Cerebellar nuclear complex (tissue), 1 donor: Measurements from ENCODE around the gene ETFB.

Experiments used
- DNase-seq, 2 experiments: peaks; one replicate each; lab custom pipeline; 2025; lab: John Stamatoyannopoulos, UW

Gene ETFB

DNA sequence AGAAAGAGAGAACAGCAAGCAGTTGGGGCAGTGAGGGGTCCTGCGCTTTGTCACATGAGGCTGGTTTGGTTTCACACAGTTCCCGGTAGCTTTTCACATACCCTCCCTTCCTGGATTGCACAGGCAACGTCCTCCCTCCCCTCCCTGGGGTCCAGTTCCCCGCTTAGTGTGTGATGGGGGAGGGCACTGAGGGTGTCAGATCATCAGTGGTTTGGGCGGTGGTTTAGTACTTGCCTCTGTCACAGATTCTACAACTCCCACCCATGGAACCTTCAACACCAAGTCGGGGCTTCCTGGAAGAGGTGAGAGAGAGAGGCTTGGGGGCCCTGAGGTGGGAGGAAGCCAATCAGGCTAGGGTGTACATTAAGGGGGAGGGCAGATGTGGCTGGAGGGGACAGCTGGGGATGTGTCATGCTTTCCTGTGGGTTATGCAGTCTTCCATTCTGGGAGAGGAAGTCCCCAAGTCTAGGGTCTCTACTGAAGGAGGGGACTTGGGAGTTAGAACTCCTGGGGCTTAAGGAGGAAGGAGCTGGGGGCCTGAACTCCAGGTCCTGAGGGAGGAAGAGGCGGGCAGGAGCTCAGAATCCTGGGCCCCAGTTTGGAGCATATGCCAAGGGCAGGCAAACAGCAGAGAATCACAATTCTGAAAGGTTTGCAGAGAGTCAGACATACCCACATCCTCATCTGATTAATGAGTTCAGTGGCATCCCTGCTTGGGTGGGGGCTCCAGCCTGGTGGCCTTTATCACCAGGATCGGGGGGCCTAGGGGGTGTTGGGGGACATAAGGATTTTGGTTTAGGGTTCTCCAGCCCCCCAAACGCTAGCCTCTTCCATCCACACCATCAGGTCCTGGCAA is 6.7 kb upstream of the ETFB start, which contains the start of gene NKG7:
NKG7 (minus strand) TSS at position 6 of the 856 bp plus-strand sequence. CDS start 119 bp downstream, outside the sequence.
- DNase-seq: no peak

DNA sequence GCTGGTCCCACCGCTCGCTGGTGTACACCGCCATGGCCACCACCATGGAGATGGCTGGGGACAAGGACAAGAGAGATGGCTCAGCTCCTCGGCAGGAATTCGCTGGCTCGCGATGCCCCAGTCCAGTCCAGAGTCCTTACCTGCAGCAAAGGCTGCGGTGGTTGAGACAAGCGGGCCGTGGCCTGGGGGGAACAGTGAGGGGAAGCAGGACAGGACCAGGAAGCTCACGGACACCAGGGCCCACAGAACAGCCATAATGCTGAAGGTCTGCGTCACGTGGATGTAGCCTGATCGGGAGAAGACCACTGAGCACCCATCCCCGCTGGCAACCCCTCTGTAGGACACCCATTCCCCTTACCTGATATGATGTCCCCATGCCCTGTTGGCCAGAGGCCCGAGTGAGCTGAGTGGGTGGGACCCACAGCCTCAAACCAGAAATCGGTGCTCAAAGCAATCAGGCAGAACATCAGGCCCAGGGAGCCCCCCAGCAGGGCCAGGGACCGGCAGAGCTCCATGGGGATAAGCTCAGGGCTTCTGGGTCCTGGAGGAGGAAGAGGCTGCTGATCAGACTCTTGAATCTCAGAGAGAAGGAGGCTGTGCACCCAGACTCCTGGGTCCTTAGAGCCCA is 5.9 kb upstream of the ETFB start:
- no peak for DNase-seq

DNA sequence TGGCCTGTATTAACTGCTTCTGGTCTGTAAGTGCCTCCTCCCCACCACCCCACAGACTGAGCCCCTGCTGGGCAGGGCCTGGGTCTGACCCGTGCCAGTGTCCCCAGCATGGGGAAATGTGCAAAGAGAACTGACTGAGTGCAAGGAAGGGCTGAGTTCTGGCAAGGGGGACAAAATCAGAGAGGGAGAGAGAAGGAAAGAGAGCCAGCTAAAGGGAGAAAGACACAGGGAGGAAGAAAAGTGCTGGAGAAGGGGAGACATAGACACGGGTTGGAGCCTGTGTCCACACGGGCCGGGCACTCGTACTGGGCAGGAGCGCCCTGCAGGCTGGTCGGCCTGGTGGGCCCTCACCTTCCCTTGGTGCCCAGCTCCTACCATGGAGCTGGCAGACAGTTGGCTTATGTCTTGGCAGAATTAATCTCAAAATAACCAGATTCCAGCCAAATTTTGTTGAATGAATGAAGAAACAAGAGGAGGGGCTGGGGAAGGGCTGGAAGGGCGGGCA is 5.0 kb upstream of the ETFB start:
- no peak for DNase-seq

DNA sequence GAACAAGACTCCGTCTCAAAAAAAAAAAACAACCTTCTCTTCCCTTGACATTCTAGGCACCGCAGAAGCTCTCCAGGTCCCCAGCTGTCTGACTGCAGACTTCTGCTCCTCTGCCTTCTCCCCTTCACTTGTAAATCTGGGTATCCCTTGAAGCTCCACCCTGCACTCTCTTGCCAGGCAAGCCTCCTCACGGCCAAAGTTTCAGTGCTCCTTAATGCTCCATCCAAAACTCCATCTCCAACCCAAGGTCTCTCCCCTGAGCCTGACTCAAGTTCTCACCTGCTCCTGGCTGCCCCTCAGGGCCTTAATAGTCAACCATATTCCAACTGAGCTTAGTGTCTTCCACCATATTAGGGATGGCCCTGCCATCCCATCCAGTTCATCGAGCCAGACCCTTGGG is 4.0 kb upstream of the ETFB start:
- no peak for DNase-seq

DNA sequence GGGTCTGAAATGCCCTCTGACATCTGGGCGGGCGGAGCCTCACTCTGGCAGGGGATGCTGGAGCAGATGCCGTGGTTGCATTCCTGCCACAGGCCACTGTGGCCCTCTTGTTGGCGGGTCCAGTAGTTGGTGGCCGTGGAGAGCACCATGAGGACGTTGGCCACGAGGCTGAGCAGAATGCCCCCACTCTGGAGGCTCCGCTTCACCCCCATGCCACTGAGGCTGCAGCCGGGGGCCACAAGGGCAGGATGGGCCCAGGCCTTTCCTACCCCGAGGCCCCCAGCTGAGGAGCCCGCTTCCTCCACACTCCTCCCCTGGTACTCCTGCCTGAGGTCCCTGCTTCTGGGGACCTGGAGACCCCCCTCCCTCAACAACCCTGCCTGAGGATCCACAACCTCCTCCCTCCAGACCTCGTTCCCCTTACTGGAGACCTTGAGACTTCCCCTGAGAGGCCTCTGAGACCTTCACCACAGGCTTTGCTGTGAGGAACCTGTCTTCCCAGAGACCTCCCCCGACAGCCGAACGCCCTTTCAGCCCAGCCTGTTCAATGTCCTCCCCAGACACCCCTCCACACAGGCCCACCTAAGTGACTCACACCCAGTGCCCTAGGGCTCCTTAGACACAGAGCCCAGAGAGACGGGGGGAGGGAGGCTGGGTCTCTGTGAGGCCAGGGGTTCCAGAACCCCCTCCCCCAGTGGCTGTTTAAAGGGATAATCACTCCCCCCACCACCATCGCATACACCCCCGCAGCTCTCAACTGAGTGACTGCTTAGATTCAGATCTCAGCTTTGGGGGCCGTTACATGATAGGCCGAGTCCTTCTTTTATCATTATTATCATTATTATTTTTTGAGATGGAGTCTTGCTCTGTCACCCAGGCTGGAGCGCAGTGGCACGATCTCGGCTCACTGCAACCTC is 2.4 kb upstream of the ETFB start, which contains the start of gene CLDND2:
CLDND2 (minus strand) TSS at position 638 of the 917 bp plus-strand sequence; CDS start at position 212, 426 bp downstream.
- DNase-seq: no peak

DNA sequence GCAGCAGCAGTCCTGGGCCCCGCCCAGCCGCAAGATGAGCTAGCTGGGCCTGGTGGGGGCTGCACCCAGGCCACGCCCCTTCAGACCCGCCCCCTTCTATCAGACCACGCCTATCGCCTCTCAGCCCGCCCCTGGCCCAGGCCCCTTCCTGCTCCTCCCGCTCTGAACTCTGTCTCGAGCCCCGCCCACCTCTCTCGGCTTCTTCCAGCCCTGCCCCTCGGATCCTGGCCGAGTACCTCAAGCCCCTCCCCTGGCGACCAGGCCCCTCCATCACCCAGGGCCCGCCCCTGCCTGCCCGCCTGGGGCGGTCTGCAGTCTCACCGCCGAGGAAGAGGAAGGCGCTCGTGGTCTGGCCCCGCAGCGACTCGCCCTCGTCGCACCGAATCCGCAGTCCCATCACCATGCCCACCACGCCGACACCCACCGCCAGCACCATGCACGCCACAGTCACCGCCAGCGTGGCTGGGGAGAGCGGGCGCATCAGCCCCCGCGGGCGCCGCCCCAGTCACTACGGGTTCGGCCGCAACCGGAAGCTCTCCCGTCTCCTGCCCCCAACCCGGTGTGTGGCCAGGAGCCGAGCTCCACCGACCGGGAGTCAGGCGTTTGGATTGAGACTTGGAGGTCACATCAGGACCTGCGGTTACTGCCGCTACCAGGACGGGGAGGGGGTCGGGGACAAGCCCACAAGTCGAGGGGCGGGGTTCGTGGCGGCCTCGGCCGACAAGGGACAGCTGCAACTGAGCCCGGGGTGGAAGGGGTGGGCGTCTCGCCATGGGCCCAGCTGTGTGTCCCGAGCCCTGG is 1.6 kb upstream of the ETFB start:
- peak; percentile 82 to 91 for DNase-seq

DNA sequence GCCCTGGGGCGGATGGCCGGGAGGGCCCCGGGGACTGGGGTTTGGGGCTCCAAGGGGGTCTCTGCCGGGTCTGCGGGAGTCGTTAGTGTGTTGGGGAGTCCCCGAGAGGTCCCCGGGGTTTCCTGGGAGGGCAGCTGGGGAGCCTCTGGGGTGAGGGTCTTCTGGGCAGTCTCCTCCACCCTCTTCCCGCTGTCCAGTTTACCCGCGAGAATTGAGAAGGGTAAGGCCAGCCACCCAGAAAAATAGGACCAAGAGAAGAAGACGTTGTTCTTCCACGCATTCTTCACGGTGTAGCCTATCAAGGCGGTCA is 1.0 kb upstream of the ETFB start:
- DNase-seq: no peak

DNA sequence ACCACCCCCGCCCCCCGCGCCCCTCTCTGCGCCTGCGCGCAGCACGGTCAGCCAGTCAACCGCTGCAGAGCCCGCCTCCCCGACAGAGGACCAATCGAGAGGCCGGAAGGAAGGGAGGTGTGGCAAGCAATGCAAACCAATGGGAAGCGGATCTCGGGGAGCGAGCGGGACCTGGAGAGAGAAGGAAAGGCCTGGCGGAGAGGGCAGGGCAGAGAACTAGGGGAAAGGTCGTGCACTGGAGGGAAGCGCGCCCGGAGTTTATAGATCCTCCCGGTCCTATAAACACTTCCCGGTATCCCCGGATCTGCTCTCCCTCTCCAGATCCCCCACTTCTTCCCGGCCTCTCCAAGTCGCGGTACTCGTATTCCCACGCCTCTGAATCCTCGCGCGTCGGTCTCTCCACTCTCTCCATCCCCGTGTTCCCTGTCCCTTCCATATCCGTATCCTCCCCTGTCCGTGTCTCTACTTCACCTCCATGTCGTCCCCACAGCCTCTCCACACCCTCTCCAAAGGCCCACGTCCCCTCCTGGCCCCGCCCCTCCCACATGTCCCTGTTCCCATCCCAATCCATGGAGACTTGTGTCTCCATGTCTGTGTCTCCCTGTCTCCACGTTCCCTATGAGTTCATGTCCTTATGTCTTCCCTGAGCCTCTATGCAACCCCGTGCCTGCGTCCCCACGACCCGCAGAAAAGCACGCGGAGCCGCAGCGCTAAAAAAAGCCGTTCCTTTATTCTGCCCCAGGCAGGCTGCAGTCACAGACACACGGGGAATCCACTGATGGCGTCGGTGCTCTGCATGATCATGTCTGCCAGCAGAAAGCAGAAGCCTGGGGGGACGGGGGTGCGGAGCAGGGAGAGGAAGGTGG is 434 bp upstream of the ETFB start:
- peak; percentile 95 to 98 for DNase-seq

DNA sequence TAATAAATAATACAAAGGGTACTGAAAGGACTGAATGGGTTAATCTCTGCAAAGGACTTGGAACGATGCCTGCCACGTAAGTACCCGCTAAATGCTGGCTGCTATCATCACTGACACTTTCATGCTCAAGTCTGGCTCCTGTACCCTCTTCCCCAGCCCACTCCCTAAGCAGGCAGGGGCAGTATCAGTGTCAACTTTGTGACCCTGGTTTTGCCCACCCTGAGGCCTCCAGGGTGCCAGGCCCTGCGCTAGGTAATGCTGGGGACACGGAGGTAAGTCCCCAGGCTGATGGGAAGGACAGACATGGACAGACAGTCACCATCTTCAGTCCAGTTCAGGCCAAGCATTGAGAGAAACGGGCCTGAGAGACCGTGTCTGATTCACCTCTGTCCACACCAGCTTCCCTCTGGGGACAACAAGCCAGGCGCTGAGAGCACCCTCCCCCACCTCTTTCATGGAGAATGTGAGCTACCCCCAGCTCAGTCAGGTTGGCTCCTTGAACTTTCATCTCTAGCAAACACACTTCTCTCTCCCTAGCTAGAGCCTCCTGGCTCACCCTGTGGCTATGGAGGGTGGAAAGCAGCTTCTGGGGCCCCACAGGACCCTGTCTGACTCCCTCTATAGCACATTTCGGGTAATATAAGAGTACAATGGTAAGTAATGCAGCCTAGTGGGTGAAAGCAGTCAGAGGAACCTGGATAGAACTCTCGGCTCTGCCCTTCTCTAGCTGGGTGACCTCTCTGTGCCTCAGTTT is 800 bp downstream of the ETFB start:
- no peak for DNase-seq

DNA sequence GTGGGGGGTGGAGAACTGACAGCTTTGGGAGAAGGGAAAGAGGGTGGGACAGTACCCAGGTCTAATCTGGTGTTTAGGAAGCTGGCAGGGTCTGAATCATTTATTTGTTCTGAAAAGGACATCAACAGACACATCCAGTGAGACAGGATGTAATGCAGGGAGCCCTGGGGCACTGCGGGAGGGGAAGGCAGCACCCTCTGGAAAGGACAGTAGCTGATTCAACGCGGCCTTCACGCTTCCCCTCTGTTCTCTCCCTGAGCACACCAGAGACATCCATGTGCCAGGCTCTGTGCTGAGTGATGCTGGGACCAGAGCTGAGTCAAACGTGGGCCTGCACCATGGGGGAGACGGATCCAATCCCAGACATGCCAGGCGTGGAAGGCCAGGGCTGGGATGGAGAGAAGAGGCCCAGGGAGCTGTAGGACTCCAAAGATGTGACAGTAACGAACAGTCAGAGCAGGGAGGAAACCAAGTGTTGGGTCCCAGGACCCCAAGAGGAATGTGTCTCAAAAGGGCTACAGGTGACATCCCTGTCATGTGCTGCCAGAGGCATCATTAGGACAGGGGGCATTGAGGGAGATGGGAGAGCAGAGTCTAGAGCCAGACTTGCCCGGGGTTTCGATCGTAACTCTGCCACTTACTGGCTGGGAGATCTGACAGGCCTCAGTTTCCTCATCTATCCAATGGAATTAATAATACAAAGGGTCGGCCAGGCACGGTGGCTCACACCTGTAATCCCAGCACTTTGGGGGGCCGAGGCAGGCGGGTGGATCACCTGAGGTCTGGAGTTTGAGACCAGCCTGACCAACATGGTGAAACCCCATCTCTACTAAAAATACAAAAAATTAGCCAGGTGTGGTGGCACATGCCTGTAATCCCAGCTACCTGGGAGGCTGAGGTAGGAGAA is 1.7 kb downstream of the ETFB start:
- DNase-seq: no peak

DNA sequence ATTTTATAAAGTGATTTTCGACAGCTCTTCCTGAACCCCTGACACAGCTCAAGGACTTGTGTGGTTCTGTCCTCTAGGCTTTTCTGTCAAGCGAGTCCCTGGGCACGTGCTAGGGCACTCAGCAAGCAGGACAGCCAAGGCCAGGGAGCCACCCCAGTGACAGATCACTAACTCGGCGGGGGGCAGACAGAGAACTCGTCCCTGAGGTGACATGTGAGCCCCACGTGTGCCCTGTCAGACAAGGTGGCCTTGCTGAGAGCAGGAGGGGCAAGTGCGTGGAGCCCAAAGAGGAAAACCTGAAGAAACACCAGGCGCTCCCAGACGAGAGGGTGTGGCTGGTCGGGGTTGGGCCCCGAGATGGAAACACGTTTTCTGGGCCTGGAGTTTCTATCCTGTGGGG is 4.9 kb downstream of the ETFB start:
- DNase-seq: no peak

DNA sequence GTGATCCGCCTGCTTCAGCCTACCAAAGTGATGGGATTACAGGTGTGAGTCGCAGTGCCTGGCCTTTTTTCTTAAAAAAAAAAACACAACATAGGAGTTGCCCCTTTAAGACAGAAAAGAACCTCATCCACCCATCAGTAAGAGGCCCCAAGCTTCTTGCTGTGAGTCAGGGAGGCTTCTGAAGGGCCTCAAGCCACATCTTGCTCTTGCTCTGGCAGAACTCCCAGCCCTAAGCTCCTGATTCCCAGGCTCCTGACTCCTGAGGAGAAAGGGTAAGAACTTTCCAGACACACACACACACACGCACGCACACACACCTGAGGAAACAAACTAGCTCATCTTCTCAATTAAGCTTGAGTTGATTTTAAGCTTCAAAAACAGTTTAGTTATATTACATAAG is 6.9 kb downstream of the ETFB start:
- no peak for DNase-seq

DNA sequence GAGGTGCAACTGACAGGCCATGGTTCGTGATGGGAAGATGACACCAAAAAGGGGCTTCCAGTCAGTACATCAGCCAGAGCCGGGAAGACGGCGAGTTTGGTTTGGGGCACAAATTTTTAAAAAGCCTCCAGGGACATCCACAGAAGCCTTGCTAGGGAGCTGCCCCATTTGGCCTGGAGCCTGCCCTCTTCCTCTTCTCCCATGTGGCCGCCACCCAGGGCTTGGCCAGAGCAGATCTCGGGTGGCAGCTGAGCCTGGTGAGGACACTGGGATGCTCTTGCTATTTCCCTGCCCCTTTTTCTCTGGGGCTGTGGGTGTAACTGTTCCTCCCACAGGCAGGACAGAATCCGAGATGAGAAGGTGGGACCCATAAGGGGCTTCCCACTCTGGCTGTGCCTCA is 8.2 kb downstream of the ETFB start:
- no peak for DNase-seq

DNA sequence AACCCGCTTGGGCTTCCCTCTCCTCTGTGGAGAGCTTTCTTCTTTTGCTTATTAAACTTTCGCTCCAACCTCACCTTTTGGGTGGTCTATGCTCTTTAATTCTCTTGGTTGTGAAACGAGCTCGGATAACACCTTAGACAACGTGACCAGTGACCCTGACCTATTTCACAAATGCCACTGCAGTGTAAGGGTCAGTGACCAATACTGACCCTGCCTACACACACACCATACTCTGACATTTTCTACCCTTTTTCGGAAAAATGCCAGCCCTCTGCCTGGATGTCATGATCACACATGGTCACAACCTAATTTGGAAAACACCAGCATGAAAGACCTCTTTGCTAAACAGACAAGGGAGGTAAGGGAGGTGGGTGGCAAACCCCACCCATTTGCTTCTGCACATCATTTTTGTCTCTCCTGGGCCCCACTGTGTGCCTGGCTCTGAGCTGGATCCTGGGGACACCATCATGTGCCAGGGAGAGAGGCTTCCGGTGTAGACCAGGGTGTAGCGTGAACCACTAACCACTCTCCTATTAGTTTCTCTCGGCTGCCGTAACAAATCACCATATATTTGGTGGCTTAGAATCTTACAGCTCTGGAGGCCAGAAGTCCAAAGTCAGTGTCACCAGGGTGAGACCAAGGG is 9.9 kb downstream of the ETFB start:
- DNase-seq: no peak

DNA sequence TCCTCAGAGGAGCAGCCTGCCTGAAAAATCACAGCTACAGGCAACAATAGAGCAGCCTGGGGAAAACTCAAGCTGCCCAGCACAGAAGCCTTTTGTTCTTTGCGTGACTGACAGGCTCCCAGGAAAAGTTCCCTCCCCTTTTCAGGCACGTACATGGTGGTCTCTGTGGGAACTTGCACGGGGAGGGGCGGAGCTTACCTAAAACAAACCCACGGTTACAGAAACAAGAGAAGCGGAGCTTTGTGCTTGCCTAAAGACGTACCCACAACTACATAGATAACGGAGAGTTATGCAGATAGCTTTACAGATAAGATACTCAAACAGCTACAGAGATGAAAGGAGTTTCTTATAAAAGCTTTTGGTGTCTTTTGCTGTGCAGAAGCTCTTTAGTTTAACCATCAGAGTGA is 11.4 kb downstream of the ETFB start:
- DNase-seq: no peak

DNA sequence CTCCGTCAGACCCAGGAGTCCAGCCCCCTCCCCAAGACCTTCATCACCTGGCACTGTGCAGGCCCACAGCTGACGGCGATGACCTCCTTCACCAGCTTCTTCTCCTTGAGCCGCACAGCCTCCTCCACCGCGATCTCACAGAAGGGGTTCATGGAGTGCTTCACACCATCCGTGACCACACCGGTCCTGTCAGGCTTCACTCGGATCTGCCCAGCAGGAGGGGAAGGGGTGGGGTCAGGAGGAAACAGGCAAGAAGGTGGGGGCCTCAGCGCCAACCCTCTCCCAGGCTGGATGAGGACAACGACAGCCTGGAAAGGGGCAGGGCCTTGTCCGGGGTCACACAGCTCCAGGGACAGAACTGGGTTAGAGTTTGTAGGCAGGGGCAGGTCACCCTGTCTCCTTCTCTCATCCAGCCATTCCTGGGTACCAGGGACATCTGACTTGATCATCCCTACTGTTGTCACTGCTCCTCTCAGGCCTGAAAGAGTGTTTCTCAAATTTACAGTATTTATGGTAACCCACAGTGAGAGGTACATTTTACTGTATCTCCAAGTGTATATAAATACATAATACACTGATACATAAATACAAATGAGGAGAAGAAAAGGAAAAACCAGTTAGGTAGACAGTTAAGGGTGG is 12.0 kb downstream of the ETFB start:
- DNase-seq: no peak

DNA sequence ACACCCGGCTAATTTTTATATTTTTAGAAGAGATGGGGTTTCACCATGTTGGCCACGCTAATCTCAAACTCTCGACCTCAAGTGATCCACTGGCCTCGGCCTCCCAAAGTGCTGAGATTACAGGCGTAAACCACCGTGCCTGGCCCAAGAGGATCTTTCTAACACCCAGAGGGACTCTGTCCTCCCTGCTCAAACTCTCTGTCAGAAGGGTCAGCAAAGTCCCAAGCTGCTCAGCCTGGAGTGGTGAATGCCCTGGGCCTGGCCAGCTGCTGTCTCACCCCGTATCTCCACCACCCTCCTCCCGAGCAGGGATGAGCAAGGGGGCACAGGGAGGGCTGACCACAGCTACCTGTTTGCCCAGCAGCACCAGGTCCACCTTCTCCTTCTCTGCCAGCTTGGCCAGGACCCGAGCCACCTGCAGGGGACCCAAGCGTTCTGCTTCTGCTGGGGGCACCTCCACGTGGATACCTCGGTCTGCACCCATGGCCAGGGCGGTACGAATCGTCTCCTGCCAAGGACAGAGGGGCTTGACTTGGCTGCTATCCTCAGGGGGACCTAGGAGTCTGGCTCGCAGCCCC is 13.3 kb downstream of the ETFB start:
- DNase-seq: no peak
